CD14-positive monocyte (primary cell): Measurements from ENCODE around the gene B3GNT2. TPM values are rescaled to one million over a fixed set of nuclear protein-coding genes. Genes with fewer than 3 reads are reported as not detected.

ENCODE experiments used
- DNase-seq, 3 donors: peaks; one replicate each; pipeline ENCODE4 v3.0.0-alpha.2; 2011 to 2022
- H2AFZ ChIP-seq: 2 replicates; pipeline ENCODE4 v1.6.0; 2012; ENCODE audit warnings: mild to moderate bottlenecking, low read depth, low read length, inconsistent platforms; ENCODE audit not compliant: insufficient read depth, poor library complexity, severe bottlenecking
- H3K27ac ChIP-seq, 2 donors: 1 replicate in 1 of 2; 2 replicates in 1 of 2; pipeline ENCODE4 v1.5.1; 2012 to 2013; ENCODE audit warnings: low read length in 2 of 2, control low read depth in 1 of 2, inconsistent platforms in 1 of 2, low read depth in 1 of 2, mild to moderate bottlenecking in 1 of 2
- H3K27me3 ChIP-seq, 2 donors: one replicate each; pipeline versions ENCODE4 v1.6.0 to v1.6.1; 2011 to 2013; ENCODE audit warnings: low read length in 2 of 2; ENCODE audit not compliant: control insufficient read depth in 2 of 2, insufficient read depth in 2 of 2
- H3K36me3 ChIP-seq, 2 donors: replicated peaks in 1 of 2; 1 replicate in 1 of 2; 2 replicates in 1 of 2; pipeline versions ENCODE4 v1.5.1 to v1.6.1; 2012 to 2013; ENCODE audit warnings: low read length in 2 of 2, control low read depth in 1 of 2, inconsistent platforms in 1 of 2, mild to moderate bottlenecking in 1 of 2; ENCODE audit not compliant: insufficient read depth in 2 of 2, control insufficient read depth in 1 of 2
- H3K4me1 ChIP-seq, 2 donors: 1 replicate in 1 of 2; 2 replicates in 1 of 2; pipeline versions ENCODE4 v1.5.1 to v1.6.1; 2012 to 2013; ENCODE audit warnings: low read length in 2 of 2, control low read depth in 1 of 2, inconsistent platforms in 1 of 2, mild to moderate bottlenecking in 1 of 2, moderate library complexity in 1 of 2; ENCODE audit not compliant: insufficient read depth in 2 of 2, control insufficient read depth in 1 of 2
- H3K4me2 ChIP-seq: replicated peaks from 2 replicates; pipeline ENCODE3; 2012; ENCODE audit warnings: low read length, moderate library complexity, mild to moderate bottlenecking; ENCODE audit not compliant: poor library complexity, severe bottlenecking; ENCODE audit errors: extremely low read depth
- H3K4me3 ChIP-seq, 3 experiments: fragments of 200-600 bp in 1 of 3; sonication (generic) in 1 of 3; replicated peaks in 1 of 3; 1 replicate in 2 of 3; 2 replicates in 1 of 3; pipeline ENCODE4 v1.5.1; 2011 to 2013; ENCODE audit warnings: low read length in 3 of 3, mild to moderate bottlenecking in 3 of 3, control low read depth in 2 of 3, low read depth in 2 of 3, inconsistent platforms in 1 of 3, moderate library complexity in 1 of 3
- H3K79me2 ChIP-seq: 2 replicates; pipeline ENCODE4 v1.6.0; 2012; ENCODE audit warnings: mild to moderate bottlenecking, control low read depth, inconsistent platforms, low read length, moderate library complexity; ENCODE audit not compliant: insufficient read depth
- H3K9ac ChIP-seq: 2 replicates; pipeline ENCODE4 v1.6.0; 2017; ENCODE audit warnings: low read length, mild to moderate bottlenecking; ENCODE audit not compliant: insufficient read depth, poor library complexity, severe bottlenecking
- H3K9me3 ChIP-seq, 2 donors: replicated peaks in 1 of 2; 1 replicate in 1 of 2; 2 replicates in 1 of 2; pipeline versions ENCODE4 v1.5.1 to v1.6.1; 2012 to 2013; ENCODE audit warnings: low read length in 2 of 2, control low read depth in 1 of 2; ENCODE audit not compliant: control insufficient read depth in 1 of 2, insufficient read depth in 1 of 2
- H4K20me1 ChIP-seq: 2 replicates; pipeline ENCODE4 v1.6.0; 2012; ENCODE audit warnings: mild to moderate bottlenecking, low read length, control low read depth, moderate library complexity; ENCODE audit not compliant: insufficient read depth
- H3K27ac Mint-ChIP-seq, 7 donors: one replicate each; pipeline ENCODE4 v1.8.0; 2020; ENCODE audit warnings: mild to moderate bottlenecking in 7 of 7, mixed read lengths in 7 of 7, moderate library complexity in 6 of 7, inconsistent platforms in 2 of 7
- H3K27me3 Mint-ChIP-seq, 3 donors: one replicate each; pipeline ENCODE4 v1.8.0; 2021 to 2022; ENCODE audit warnings: low read depth in 3 of 3, mild to moderate bottlenecking in 3 of 3, mixed read lengths in 3 of 3, moderate library complexity in 3 of 3, inconsistent platforms in 1 of 3
- H3K36me3 Mint-ChIP-seq, 2 donors: one replicate each; pipeline ENCODE4 v1.8.0; 2020; ENCODE audit warnings: mixed read lengths in 2 of 2, inconsistent platforms in 1 of 2, mild to moderate bottlenecking in 1 of 2
- H3K4me1 Mint-ChIP-seq: one replicate; pipeline ENCODE4 v1.8.0; 2020; ENCODE audit warnings: mild to moderate bottlenecking, mixed read lengths
- H3K4me3 Mint-ChIP-seq, 2 donors: one replicate each; pipeline ENCODE4 v1.8.0; 2020; ENCODE audit warnings: mild to moderate bottlenecking in 2 of 2, mixed read lengths in 2 of 2, moderate library complexity in 1 of 2
- H3K9me3 Mint-ChIP-seq, 7 donors: one replicate each; pipeline ENCODE4 v1.8.0; 2020 to 2022; ENCODE audit warnings: mixed read lengths in 7 of 7, mild to moderate bottlenecking in 6 of 7, moderate library complexity in 6 of 7, inconsistent platforms in 2 of 7
- CTCF ChIP-seq: fragments of 200-600 bp; IDR thresholded peaks from one replicate; pipeline ENCODE4 v1.8.0; 2022; ENCODE audit warnings: antibody characterized with exemption, mild to moderate bottlenecking
- WGBS: methylation state at CpG from one replicate; pipeline ENCODE4 v1.1.5; 2013; ENCODE audit warnings: missing lambda C conversion rate; ENCODE audit not compliant: insufficient coverage; 5-methylcytosine and 5-hydroxymethylcytosine counted together
- intact Hi-C, 2 donors: fragments of 100-400 bp; cut with micrococcal nuclease; formaldehyde crosslinking; loops; one replicate each; pipeline versions ENCODE4 v1.15.0 to v1.15.1; 2023
- polyA plus RNA-seq, 3 donors: library from polyadenylated mRNA; depleted of rRNA in 1 of 3; unstranded in 2 of 3; stranded (reverse) in 1 of 3; fragments of 300-500 nt in 2 of 3; fragments of >200 nt in 1 of 3; fragmentation: Illumina TruSeq in 2 of 3; gene quantifications; 1 replicate in 2 of 3; 2 replicates in 1 of 3; pipeline ENCODE4 v1.2.3, GENCODE V29; 2012 to 2021

B3GNT2 gene
- polyA plus RNA-seq, 3 donors: 15.9 to 34.7 (median 18.5) TPM

- H3K27me3 ChIP-seq: no peaks in the 10 kb centered on the region
- Mint-ChIP-seq H3K4me3 (no peak overlapping the region), H3K27me3 (peaks cover 0 to 5% (median 3%) of the 10 kb centered on the region in 3 donors), H3K9me3 (peaks cover 0 to 2% (median 0%) of the 10 kb centered on the region in 7 donors), H3K36me3 (no peaks in the 10 kb centered on the region), H3K4me1 (no peaks in the 10 kb centered on the region), H3K27ac (no peak overlapping the region)
- no peak overlapping the region for H3K4me3 ChIP-seq
- H3K79me2 ChIP-seq: no peaks in the 10 kb centered on the region
- H3K9me3 ChIP-seq: no peaks in the 10 kb centered on the region
- no peak overlapping the region for H3K27ac ChIP-seq
- H2AFZ ChIP-seq: no peak overlapping the region
- no peak for TF ChIP-seq CTCF
- intact Hi-C loops: no loop called here
- no peak overlapping the region for H3K9ac ChIP-seq
- no peak for DNase-seq
- no peak overlapping the region for H3K4me2 ChIP-seq
- H4K20me1 ChIP-seq: no peaks in the 10 kb centered on the region
- WGBS: 93% methylated on average over 2 of the region's 3 CpGs
- no peaks in the 10 kb centered on the region for H3K36me3 ChIP-seq
- no peaks in the 10 kb centered on the region for H3K4me1 ChIP-seq
These were observed 52.3 kb downstream of the B3GNT2 start for GRCh38 chr2:62248226-62248625.

GRCh38 chr2:62250239-62250638 lies 54.3 kb downstream of the B3GNT2 start:
- no peak overlapping the region for H3K27ac ChIP-seq
- H3K79me2 ChIP-seq: no peaks in the 10 kb centered on the region
- DNase-seq: no peak
- intact Hi-C loops: no loop called here
- H2AFZ ChIP-seq: no peak overlapping the region
- H4K20me1 ChIP-seq: no peaks in the 10 kb centered on the region
- H3K9me3 Mint-ChIP-seq: peaks cover 0 to 5% (median 0%) of the 10 kb centered on the region in 7 donors
- 94% methylated on average over 3 of the region's 4 CpGs for WGBS
- peaks cover 0 to 2% (median 2%) of the 10 kb centered on the region in 3 donors for H3K27me3 Mint-ChIP-seq
- H3K4me1 ChIP-seq: no peaks in the 10 kb centered on the region
- no peaks in the 10 kb centered on the region for H3K4me1 Mint-ChIP-seq
- H3K4me2 ChIP-seq: no peak overlapping the region
- H3K36me3 Mint-ChIP-seq: no peaks in the 10 kb centered on the region
- H3K9ac ChIP-seq: no peak overlapping the region
- no peak overlapping the region for H3K27ac Mint-ChIP-seq
- no peaks in the 10 kb centered on the region for H3K36me3 ChIP-seq
- no peak for TF ChIP-seq CTCF
- H3K4me3 Mint-ChIP-seq: no peak overlapping the region
- no peaks in the 10 kb centered on the region for H3K27me3 ChIP-seq
- no peaks in the 10 kb centered on the region for H3K9me3 ChIP-seq
- no peak overlapping the region for H3K4me3 ChIP-seq
